Activated T-helper 9 cell treated with anti-CD3 and anti-CD28 coated beads, Interleukin-2, amount 50 U/mL, for 16 hours (primary cell): Measurements from ENCODE around the gene TCF25.

Source experiments
- DNase-seq: peaks from one replicate; pipeline ENCODE4 v3.0.0-alpha.2; 2020; ENCODE audit warnings: low read depth

Gene TCF25

DNA sequence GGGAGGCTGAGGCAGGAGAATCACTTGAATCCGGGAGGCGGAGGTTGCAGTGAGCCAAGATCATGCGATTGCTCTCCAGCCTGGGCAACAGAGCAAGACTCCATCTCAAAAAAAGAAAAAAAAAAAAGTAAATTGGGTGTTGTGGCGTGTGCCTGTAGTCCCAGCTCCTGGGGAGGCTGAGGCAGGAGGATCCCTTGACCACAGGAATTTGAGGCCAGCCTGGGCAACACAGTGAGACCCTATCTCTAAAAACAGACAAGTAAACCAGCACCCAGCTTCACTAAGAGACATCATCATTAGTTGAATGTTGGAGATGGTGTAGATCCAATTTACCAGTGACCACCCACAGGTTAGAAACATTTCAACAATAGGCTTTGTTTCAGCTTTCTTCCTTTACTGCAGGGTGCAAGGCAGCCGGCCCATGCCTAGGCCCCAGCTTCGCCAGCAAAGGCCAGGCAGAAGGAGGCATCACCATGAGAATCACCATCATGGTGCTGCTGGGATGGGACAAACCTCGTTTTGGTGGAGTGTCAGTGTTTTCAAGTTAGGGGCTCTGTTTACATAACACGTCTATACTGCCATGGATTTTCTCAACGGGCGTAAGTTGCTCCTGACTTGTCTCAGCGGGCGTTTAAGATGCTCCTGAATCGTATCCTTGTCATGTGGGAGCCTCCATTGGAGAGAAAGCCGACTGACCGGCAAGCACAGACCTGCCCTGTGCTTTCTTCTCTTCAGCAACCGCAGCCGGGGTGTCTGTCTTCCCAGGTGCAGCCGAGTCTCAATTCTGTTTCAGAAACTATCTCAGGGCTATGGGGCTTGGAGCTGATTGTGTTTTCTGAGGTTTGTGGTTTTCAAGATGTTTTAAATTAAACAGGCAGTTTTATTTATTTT, 7.3 kb downstream of the TCF25 start:
- DNase-seq = no peak

DNA sequence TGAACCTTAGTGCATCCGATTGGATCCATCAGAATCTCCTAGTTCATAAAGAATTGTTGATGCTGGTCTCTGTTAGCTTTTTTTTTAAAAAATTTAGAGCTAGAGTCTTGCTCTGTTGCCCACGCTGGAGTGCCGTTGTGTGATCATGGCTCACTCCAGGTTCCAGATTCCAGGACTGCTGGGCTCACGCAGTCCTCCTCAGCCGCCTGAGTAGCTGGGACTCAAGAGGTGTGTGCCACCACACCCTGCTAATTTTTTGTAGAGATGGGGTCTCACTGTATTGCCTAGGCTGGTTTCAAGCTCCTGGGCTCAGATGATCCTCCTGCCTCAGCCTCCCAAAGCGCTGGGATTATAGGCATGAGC, 8.0 kb downstream of the TCF25 start:
- no peak for DNase-seq

DNA sequence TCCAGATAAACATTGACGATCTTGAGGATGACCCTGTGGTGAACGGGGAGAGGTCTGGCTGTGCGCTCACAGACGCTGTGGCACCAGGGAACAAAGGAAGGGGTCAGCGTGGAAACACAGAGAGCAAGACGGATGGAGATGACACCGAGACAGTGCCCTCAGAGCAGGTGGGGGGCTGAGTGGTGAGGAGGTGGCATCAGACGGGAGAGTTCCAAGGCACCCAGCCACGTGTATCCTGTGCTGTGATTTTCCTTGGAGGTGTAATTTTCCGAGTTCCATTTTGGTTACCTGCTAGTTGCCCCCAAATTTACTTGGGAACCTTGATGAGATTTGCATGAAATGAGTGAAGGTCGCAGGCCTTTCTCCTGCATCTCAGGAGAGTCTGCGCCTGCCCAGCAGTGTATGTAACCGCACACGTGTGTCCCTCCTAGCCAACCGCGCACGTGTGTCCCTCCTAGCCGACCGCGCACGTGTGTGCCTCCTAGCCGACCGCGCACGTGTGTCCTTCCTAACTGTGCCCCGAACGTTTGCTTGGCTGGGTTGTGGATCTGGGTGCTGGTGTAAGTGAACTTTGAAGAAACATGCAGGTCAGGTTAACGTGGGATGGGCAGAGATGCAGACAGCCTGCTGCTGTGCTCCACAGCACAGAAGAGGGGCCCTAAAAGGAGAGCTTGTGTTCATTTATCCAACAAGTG, 10.1 kb downstream of the TCF25 start:
- no peak for DNase-seq

DNA sequence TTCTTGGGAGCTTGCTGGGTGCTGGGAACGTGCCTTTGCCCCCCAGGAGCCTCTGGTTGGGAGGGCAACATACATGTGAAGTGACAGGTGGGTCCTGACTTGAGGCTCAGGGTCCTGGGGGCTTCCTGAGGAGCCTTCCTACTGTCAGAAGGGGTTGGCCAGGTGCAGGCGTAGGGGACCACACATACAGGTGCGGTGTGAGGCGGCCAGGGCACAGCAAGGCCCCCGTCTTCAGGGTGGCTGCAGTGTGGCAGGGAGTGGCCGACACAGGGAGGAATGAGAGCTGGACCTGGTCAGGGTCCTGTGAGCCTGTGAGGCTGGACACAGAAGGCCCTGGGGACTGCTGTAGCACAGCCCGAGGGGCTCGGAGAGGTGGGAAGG, 10.6 kb downstream of the TCF25 start:
- no peak for DNase-seq

DNA sequence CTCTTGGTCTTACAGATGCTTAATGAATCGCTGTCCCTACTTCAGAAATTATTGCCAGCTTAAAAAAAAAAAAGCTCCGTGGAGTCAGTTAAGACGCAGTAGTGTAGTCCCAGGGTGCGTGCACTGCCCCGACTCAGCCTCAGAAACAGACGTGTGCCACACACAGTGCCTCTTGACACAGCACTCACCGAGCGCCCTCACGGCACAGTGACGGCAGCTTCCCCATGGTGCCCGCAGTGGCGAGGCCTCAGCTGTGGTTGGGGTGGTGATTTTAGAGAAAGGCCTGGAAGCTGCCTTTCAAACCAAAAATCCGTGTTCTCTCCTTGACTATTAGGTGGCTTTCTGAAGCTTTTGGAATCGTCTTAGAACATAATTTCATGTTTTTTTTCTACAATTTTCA, 13.9 kb downstream of the TCF25 start:
- no peak for DNase-seq

DNA sequence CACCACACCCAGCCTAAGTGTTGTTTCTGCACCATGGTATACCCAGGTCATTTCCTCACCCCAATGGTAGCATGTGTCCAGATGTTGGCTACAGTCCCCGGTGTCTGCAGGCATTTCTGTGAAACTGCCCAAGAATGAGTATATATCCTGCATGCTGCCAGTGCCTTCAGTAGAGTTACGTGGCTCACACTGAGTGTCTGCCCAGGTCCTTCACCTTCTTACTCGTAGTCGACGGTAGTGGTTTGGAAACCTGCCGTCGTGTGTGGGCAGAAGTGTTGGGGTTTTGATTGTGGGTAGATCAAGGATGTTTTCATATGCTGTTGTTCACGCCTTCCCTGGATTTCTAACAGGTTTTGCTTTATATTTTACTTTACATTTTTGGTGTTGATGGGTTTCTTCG, 16.8 kb downstream of the TCF25 start:
- DNase-seq = no peak

DNA sequence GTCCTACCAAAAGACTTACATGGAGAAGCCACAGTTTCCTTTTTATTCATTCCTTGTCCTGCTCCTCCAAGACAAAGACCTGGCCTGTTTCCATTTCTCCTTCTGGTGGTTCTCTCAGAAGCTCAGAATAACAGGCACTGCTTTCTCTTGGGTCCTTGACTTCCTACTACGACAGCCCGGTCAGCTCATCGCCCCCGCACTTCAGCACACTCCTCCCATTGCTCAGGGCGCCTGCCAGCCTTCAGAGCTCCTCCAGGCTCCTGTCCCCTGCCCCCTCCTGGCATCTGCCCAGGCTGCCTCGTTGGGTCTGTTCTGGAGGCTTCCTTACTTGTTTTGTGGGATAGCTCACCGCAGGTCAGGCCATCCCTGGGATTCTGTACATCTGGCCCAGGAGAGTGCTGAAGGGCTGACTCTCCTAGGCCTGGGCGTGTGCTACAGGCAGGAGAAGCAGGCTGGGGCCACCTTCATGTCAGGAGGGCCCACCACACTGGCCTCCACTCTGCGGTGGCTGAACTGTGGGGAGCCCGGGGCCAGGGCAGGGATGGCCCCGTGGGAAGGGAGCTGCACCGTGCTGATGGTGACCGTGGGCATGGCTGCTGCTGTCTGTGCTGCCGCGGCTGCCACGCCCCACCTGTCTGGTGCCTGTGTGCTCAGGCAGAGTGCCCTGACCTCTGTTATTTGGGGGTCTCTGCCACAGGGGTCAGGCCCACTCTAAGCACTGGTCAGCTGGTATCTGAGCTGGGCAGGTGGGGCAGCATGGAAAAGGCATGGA, 17.7 kb downstream of the TCF25 start:
- DNase-seq = no peak

DNA sequence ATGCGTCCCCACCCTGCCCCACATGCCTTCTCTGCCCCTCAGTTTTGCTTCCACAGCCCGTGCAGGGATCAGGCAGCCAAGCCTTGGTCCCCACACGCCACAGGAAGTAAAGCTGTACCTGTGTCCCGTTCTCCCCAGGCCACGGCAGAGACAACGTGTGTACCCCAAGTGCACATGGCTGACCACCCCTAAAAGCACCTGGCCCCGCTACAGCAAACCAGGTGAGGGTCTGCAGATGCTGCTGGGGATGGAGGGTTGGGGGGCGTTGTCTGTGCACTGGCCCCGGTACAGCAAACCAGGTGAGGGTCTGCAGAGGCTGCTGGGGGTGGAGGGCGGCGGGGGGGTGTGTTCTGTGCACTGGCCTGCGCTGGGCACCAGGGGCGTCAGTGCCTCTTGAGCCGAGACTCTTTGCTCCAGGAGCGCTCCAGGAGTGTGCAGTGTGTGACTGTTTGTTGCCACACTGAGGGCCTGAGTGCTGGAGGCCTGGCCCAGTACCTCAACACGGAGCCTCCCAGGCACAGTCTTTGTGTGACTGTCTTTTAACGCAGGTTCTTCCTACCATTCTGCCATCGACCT, 18.8 kb downstream of the TCF25 start:
- DNase-seq = no peak

DNA sequence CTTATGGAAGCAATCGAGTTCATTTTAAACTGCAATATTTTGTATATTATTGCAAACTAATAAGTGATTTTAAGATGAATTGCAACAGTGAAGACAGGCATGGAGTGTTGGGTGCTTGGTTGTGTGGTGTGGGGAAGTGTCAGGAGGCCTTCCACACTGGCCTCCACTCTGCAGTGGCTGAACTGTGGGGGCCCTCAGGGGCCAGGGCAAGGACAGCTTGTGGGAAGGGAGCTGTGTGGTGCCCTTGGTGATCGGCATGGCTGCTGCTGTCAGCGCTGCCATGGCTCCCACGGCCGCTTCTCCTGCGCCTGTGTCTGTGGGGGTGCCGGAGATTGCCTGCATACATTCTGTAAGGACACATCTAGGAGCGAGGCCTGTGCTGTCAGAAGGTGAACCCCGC, 19.2 kb downstream of the TCF25 start:
- DNase-seq = no peak

DNA sequence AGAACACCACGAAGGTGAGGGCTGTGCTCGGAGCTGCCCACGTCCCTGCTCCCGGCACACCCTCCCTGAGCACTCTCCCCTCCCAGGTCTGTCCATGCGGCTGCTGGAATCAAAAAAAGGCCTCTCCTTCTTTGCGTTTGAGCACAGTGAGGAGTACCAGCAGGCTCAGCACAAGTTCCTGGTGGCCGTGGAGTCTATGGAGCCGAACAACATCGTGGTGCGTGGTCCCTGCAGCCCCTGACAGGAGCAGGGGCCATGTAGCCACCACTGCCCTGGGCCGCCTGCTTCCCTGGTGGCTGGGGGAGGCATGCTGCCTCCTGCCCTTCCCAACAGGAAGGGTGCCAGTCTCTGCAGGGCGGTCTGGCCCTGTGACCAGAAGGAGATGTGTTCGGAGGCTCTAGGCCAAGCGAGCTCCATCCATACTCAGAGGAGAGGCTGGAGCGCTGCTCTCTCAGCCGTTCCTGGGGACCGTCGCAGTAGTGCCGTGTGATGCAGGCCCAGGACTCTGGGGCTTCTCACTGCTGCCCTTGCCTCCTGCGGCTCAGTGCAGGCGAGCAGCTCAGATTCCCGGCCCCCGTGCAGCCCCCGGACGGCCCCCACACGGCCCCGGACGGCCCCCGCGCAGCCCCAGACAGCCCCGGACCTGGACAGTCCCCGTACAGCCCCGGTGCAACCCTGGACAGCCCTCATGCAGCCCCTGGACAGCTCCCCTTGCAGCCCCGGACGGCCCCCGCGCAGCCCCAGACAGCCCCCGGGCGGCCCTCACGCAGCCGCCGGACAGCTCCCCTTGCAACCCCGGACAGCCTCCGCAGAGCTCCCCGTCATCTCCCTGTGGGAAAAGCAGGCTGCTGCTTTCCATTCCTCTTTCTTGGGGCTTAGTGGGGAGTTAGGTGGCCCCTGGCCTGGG, 20.5 kb downstream of the TCF25 start:
- no peak for DNase-seq

DNA sequence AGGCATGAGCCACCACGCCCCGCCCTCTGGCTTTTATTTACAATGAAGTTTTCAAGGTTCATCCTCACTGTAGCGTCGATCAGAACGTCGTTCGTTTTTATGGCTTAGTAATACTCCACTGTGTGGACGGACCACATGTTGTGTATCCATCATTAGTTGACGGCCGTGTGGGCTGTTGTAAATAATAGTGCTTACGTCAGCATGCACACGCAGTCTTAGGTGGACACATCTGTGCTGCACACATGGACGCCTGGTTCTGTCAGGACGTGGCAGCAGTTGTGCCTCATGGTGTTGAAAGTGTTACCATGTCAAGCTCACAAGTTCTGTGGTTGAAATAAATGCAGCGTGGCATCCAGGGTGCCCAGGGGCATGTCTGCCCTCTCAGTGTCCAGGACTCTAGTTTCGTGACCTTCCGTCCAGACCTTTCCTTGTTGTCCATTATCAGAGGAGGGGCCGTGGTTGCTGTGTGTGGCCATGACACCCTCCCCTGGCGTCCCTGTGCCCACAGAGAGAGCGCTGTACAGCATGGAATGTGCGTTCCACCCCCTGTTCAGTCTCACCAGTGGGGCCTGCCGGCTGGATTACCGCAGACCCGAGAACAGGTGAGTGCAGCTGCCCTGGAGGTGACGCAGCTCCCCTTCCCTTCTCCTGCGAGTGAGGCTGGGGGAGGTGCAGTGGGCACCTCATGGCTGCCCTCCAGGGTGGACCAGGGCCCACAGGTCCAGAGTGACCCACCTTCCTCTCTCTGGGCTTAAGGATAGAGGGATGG, 22.3 kb downstream of the TCF25 start:
- DNase-seq = no peak

DNA sequence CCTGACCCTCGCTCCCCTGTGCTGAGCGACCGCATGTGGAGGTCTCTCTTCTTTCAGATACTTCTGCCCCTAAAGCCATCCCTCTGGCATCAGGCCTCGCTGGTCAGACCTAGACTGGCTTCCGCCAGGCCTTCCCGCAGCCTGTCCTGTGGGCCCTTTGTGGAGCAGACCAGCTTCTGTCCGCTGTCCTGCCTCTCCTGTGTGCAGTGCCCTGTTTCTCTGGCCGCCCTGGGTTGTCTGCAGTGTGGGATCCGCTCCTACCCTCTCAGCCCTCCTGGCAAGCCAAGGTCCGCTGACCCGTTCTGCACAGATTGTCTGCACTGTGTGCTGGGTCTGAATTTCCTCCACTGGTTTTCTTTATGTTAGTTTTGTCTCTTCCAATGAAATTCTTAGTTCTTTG, 23.8 kb downstream of the TCF25 start:
- no peak for DNase-seq

DNA sequence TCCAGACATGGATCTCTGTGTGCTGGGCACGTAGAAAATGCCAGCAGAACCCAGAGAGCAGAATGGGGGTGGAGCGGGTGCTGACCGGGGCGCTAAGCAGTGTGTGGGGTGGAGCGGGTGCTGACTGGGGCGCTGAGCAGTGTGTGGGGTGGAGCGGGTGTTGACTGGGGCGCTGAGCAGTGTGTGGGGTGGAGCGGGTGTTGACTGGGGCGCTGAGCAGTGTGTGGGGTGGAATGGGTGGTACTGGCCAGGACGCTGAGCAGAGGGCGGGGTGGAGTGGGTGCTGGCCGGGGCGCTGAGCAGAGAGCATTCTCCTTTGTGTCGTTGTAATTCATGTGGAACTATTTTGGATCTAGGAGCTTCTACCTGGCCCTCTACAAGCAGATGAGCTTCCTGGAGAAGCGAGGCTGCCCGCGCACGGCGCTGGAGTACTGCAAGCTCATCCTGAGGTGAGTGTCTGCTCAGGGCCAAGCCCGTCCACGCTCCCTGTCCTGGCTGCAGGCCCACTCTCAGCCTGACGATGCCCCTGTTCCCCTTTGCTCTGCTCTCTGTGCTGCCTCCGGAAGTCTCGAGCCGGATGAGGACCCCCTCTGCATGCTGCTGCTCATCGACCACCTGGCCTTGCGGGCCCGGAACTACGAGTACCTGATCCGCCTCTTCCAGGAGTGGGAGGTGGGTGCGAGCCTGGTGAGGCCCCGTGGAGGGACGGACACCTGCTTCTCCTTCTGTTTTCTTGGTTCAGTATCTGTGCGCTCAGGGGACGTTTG, 25.0 kb downstream of the TCF25 start:
- no peak for DNase-seq

DNA sequence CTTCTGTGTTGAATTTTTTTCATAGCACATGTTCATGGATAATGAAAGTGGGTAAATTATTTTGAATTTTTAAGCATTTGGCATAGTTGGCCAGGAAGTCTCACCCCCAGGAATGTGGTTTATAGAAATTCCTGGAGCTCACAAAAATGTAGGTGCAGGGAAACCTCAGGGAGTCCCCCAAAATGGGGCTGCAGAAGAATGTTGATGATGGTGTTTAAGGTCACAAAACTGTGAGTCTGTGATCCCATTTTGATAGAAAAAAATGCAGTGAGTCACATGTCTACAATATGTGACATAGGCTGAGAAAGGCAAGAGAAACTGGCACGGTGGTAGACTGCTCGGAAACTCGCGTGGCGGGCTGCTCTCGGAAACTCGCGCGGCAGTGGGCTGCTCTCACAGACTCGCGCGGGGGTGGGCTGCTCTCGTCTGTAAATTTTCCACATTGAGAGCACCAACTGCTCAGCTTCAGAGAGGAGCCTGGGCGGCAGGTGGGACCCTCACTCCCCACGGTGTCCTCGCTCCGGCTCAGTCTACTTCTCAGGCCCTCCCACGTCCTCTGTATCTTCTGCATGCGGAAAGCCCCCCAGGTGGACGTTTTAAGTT, 26.6 kb downstream of the TCF25 start:
- DNase-seq = no peak

DNA sequence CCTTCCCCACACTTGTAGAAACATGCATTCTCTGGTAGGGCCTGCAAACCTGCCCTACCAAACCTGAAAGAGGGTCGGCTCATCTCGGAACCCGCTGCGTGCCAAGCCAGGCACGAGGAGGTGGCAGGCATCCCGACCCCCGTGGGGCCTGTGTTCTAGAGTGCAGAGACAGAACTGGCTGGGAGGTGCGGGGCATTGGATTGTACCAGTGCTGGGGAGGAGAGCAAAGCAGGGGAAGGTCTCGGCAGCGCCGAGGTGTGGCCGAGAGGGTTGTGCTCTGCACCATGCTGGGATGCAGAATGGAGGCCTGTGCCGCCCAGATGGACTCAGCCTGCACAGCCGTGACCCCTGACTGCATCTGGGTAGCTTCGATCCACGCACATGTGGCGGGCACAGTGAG, 27.5 kb downstream of the TCF25 start:
- DNase-seq = no peak

DNA sequence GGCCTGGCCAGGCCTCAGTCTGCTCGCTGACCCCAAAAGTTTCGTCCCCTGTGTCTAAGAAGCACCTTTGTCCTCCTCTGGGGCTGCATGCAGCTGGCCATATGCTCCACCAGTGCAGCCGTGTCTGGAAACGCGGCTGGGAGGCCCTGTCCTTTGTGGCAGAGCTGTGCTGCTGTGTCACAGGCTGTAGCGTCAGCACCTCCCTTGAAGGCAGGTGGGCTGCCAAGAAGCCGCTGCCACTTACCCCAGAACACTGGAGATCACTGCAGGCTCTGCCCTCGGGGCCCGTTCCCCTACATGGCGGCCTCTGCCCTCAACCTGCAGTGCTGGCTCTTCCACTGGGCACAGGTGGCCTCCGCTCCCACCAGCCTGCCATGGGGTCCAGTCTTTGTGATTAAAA, 29.6 kb downstream of the TCF25 start:
- DNase-seq = no peak

DNA sequence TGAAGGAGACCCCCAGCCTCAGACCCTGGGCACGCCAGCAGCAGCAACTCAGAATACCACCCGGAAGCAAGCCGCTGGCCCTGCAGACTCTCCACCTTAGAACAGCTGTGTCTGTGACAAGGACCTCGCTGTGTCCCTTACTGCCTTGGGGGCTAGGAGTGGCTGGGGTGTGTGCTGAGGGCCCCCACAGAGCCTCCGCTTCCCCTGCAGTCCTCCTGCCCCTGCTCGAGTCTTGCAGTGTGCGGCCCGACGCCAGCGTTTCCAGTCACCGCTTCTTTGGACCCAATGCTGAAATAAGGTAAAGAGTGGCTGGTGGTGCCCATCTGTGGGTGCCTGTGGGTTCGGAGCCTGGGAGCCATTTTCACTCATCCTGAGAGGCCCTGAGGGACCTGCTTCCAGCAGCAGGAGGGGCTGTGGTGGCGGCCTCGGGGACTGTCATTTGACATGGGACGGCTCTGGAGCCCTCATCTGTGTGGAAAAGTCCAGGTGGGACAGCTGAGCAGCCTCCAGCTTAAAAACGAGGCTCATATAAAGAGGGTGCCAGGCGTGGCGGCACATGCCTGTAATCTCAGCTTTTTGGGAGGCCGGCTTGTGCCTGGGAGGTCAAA, 30.6 kb downstream of the TCF25 start:
- DNase-seq = no peak

DNA sequence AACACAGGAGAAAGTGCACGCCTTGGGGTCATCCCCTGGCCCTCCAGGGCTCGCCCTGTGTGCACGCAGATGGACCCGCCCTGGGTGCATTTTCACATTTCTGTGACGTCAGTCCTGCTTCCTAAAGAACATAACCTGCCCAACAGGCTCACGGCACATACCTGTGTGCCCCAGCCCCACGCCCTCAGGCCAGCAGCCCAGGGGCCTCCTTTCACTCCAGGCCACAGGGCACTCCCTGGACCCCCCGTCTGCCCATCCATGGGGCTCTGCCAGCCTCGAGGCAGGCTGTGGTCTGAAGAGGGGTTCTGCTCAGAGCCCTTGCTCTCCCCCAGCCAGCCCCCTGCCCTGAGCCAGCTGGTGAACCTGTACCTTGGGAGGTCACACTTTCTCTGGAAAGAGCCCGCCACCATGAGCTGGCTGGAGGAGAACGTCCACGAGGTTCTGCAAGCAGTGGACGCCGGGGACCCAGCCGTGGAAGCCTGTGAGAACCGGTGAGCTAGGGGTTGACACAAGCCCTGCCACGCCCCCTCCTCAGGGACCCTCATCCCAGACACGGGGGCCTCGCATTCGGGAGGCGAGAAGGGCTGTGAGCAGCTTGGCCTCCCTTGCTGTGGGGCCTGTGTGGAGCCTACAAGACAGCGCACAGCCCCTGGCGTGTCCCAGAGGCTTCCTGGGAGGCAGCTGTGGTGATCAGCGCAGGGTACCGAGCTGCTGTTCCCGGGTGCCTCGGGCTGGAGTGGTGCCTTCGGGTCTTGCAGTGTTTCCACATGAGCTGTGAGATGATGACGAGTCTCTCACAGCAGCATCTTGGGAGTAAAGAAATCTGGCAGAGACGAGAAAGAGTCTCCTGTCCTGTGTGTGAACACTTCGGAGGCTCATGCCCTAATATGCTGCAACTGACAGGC, 31.5 kb downstream of the TCF25 start:
- DNase-seq = no peak
